SKM-1 (cell line): ENCODE results near the gene SMIM30.
A peak's percentile ranks its signal among the peaks of the same experiment; 100 is the strongest.

Experiments used
- DNase-seq: peaks from one replicate; lab custom pipeline; 2025; ENCODE audit not compliant: unreplicated experiment; lab: John Stamatoyannopoulos, UW

The SMIM30 gene

GRCh38 chr7:113109718-113110117 is 8.6 kb downstream of the SMIM30 start:
- no peak for DNase-seq

- no peak for DNase-seq
Observed at GRCh38 chr7:113100121-113100603, 18.2 kb downstream of the SMIM30 start.

- DNase-seq: no peak
Observed at GRCh38 chr7:113099284-113099919, 19.0 kb downstream of the SMIM30 start.

GRCh38 chr7:113094517-113095249 is 23.7 kb downstream of the SMIM30 start:
- no peak for DNase-seq

- no peak for DNase-seq
Observed at GRCh38 chr7:113093561-113093960, 24.8 kb downstream of the SMIM30 start.

GRCh38 chr7:113092762-113093161 is 25.6 kb downstream of the SMIM30 start:
- no peak for DNase-seq

GRCh38 chr7:113087071-113087998 is 31.0 kb downstream of the SMIM30 start:
- no peak for DNase-seq

GRCh38 chr7:113086431-113086888 is 31.9 kb downstream of the SMIM30 start, which contains the start of gene GPR85:
Gene GPR85 (minus strand): TSS chr7:113086827. CDS start chr7:113084721, 2,106 bp downstream.
- DNase-seq: no peak

- no peak for DNase-seq
Observed at GRCh38 chr7:113085781-113086390, 32.5 kb downstream of the SMIM30 start.

- no peak for DNase-seq
Observed at GRCh38 chr7:113084496-113085172, 33.7 kb downstream of the SMIM30 start.

GRCh38 chr7:113083816-113084495 is 34.4 kb downstream of the SMIM30 start:
- DNase-seq: no peak

GRCh38 chr7:113083132-113083815 is 35.1 kb downstream of the SMIM30 start:
- DNase-seq: no peak

- no peak for DNase-seq
Observed at GRCh38 chr7:113078331-113078730, 40.0 kb downstream of the SMIM30 start.

GRCh38 chr7:113076703-113077102 is 41.7 kb downstream of the SMIM30 start:
- DNase-seq: no peak

- DNase-seq: peak; percentile 68
Observed at GRCh38 chr7:113071465-113071864, 46.9 kb downstream of the SMIM30 start.
